ENCODE measurements around the gene OAF. TPM values are rescaled to one million over a fixed set of nuclear protein-coding genes. Genes with fewer than 3 reads are reported as not detected.

The OAF gene
- total RNA-seq, 4 donors from 2014 or later: 25.6 to 39.4 (median 32.5) TPM

DNA sequence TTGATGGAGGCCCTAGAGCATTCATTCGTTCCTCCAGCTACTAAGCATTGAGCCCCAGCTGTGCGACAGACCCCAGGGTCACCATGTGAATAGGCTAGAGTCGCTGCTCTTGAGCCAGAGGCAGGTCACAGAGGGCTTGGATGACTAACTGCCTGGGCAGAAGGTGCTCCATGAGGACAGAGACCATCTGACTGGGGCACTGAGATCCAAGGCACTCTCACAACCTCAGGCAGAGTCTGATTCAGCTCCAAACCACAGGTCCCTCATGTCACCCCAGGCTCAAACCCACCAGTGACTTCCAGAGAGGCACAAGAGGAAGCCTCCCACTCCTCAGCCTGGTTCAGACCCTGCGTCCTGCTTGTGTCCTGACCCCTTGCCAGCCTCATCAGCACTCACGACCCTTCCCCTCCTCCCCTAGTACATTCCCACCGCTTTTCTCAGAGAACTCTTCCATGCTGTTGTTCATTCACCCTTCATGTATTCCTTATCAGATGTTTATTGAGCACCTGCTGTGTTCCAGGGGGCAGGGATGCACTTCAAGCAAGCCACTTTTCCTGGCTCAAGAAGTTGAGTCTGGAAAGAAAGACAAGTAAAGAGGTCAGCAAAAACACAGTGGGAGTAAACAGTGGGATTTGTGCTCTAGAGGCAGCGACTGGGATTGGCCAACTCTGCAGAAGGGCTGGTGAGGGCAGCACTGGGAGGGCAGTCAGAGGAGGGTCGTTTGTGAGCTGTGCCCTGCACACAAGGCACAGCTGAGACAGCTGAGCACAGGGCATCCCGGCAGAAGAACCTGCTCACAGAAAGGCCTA is 9.3 kb downstream of the OAF start:
- TF ChIP-seq, protein P1, sequence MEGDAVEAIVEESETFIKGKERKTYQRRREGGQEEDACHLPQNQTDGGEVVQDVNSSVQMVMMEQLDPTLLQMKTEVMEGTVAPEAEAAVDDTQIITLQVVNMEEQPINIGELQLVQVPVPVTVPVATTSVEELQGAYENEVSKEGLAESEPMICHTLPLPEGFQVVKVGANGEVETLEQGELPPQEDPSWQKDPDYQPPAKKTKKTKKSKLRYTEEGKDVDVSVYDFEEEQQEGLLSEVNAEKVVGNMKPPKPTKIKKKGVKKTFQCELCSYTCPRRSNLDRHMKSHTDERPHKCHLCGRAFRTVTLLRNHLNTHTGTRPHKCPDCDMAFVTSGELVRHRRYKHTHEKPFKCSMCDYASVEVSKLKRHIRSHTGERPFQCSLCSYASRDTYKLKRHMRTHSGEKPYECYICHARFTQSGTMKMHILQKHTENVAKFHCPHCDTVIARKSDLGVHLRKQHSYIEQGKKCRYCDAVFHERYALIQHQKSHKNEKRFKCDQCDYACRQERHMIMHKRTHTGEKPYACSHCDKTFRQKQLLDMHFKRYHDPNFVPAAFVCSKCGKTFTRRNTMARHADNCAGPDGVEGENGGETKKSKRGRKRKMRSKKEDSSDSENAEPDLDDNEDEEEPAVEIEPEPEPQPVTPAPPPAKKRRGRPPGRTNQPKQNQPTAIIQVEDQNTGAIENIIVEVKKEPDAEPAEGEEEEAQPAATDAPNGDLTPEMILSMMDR (IDR thresholded peaks at IDR 0.05; ENCODE audit: low read depth): no peak

DNA sequence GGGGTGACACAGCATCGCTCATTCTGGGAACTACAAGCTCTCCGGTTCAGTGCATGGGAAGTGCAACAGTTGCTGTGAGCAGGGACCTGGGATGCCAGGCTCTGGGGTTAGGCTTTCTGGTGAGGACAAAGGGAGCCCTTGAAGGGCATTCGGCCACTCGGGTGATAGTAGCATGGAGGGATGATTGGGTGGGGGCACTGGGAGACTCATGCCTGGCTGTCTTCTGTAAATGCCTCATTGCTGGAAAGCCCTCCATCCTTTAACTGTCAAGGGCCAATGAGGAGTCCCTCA is 9.9 kb downstream of the OAF start:
- TF ChIP-seq, protein P1 (IDR thresholded peaks at IDR 0.05; ENCODE audit: low read depth): no peak

DNA sequence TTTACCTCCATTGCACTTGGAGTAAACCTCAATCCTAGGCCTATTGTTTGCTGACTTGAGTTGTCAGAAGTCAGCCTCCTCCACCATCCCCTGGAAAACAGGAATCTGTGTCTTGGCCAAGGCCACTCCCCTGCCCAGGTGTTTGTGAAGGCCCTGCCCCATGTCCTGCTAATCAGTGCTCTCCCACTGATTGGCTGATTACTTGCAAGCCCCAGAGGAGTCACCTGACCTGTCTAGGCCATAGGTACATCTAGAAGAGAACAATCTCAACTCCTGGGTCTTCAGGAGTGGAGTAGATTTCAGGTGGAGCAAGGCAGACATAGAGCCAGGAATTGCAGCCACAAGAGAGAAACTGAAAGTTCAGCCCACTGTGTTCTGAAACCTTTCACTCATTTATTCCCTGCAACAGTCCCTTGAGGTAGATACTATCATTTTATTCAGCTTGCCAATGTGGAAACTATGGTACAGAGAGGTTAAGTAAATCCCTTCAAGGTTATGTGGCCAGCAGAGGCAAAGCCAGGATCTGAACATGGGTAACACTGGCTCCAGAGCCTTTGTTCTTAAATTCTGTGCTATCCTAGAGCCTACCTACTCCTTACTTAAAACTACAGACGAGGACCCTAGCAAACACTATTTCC is 10.4 kb downstream of the OAF start:
- TF ChIP-seq, protein P1 (IDR thresholded peaks at IDR 0.05; ENCODE audit: low read depth): no peak

DNA sequence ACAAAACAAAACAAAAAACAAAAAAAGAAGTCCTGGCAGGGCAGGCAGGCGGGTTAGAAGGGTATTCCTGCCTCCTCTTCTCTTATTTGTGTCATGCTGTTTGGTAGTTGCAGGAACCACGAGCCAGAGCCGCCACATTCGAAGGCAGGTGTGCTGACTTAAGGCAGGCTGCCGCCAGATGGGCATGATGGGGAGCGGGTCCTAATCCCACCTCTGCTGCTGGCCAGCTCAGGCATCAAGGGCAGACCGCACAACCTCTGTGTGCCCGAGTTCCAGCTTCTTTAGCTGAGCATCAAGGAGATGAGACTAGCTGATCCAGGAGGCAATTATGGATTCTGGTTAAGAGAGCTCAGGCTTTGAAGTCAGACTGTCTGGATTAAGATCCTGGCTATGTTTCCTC is 12.1 kb downstream of the OAF start:
- TF ChIP-seq, protein P1 (IDR thresholded peaks at IDR 0.05; ENCODE audit: low read depth): no peak

DNA sequence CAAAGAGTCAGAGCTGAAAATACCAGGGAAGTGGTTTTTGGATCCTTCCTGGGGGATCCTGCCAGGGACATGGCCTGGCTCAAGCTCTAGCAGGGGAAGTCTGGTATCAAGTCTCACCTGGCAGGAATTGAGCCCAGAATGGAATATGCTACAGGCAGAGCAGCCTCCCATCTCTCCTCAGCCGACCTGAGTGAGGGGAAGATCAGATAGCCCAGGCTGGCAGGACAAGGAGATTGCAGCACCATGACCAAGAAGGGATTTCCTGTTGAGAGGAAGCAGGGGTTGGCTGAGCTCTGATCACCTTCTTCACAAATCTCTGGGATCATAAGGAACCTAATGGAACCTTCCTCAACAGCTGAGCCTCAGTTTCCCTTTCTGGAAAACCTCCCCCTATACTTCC is 13.0 kb downstream of the OAF start:
- TF ChIP-seq, protein P1 (IDR thresholded peaks at IDR 0.05; ENCODE audit: low read depth): no peak

DNA sequence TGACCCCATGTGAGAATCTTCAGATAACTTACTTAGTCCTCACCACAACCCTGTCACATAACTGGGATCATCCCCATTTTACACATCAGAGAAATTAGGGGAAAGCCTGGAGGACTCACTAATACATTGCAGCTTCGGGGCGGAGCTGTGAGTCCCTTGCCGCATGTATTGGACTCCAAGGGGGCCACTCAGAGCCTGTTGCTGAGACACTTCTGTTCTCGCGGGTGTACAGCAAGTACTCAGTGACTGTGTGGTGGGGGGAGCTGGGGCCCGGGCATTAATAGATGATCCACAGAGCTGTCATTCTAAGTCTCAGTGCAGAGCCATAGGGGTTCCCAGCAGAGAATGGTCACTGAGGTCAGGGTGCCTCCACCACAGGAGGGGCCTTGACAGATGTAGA is 13.5 kb downstream of the OAF start:
- TF ChIP-seq, protein P1 (IDR thresholded peaks at IDR 0.05; ENCODE audit: low read depth): no peak

DNA sequence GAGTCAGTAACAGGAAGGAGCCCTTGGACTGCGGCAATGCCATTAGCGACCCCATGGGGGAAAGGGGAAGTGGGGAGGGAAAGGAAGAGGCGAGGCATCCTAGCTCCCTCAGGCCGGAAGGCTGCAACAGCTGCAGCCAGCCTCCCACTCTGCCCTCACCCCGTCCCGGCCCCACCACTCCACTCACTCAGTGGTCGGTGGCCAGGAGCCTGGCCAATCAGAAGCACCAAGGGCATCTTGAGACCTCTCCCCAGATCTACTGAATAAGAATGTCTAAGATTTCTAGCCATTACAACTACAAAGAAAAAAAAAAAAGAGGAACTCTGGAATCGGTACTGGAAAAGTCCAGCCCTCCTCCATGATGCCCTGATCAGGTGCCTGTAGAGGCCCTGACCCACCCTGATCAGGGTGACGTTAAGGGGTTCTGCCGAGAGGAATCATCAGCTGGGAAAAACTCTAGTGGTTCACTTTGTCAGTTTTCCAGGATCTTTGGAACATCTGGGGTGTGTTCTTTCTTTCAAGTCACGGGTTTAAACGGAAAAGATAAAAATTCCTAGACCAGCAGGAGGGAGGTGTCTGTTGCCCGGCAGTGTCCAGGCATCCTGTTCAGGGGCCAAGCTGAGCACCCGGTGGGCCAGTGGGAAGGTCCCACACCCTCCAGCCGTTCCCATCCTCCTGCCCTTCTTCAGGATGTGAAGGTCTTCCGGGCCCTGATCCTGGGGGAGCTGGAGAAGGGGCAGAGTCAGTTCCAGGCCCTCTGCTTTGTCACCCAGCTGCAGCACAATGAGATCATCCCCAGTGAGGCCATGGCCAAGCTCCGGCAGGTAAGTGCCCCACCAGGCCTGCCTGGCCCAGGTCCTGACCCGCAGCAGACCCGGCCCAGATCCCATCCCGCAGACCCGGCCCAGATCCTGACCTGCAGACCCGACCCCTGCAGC is 14.4 kb downstream of the OAF start:
- TF ChIP-seq, protein P1 (IDR thresholded peaks at IDR 0.05; ENCODE audit: low read depth): no peak

Measured in subcutaneous adipose tissue (tissue), 4 donors.